Liver (tissue), 9 donors: ENCODE data around the gene MRC2. TPM values are rescaled to one million over a fixed set of nuclear protein-coding genes. Genes with fewer than 3 reads are reported as not detected.

ENCODE experiments used
- DNase-seq: peaks from one replicate; pipeline ENCODE4 v3.0.0-alpha.2; 2017; ENCODE audit warnings: low spot score
- H3K27ac ChIP-seq, 2 donors: one replicate each; pipeline ENCODE4 v1.7.0; 2013; ENCODE audit warnings: inconsistent platforms in 2 of 2, low read length in 2 of 2, control low read depth in 1 of 2, low read depth in 1 of 2, mild to moderate bottlenecking in 1 of 2
- H3K27me3 ChIP-seq, 4 donors: one replicate each; pipeline versions ENCODE4 v1.6.1 to v1.7.0; 2013; ENCODE audit warnings: low read length in 3 of 4, inconsistent platforms in 1 of 4, mild to moderate bottlenecking in 1 of 4, moderate library complexity in 1 of 4; ENCODE audit not compliant: control insufficient read depth in 4 of 4, insufficient read depth in 4 of 4
- H3K36me3 ChIP-seq, 4 donors: one replicate each; pipeline versions ENCODE4 v1.6.1 to v1.7.0; 2013; ENCODE audit warnings: low read length in 3 of 4, mild to moderate bottlenecking in 3 of 4, low read depth in 1 of 4, moderate library complexity in 1 of 4; ENCODE audit not compliant: control insufficient read depth in 4 of 4, insufficient read depth in 3 of 4
- H3K4me1 ChIP-seq, 4 donors: one replicate each; pipeline versions ENCODE4 v1.6.1 to v1.7.0; 2013; ENCODE audit warnings: low read length in 3 of 4, mild to moderate bottlenecking in 3 of 4, moderate library complexity in 1 of 4; ENCODE audit not compliant: control insufficient read depth in 4 of 4, insufficient read depth in 4 of 4
- H3K4me3 ChIP-seq, 3 donors: one replicate each; pipeline versions ENCODE4 v1.6.1 to v1.7.0; 2013; ENCODE audit warnings: low read length in 3 of 3, control low read depth in 1 of 3, low read depth in 1 of 3, mild to moderate bottlenecking in 1 of 3
- H3K9ac ChIP-seq, 2 donors: one replicate each; pipeline ENCODE4 v1.7.0; 2013; ENCODE audit warnings: low read length in 2 of 2, mild to moderate bottlenecking in 2 of 2, moderate library complexity in 2 of 2, control low read depth in 1 of 2, low read depth in 1 of 2
- H3K9me3 ChIP-seq, 4 donors: one replicate each; pipeline versions ENCODE4 v1.6.1 to v1.7.0; 2013; ENCODE audit warnings: low read length in 3 of 4; ENCODE audit not compliant: control insufficient read depth in 4 of 4
- CTCF ChIP-seq: fragments of 150-350 bp; IDR thresholded peaks from 2 replicates; pipeline ENCODE4 v1.5.1; 2017; ENCODE audit warnings: improper control_type of control experiment, low read depth, low read length; ENCODE audit not compliant: missing input control
- EGR1 ChIP-seq, 2 donors: IDR thresholded peaks; 2 replicates each; pipeline ENCODE4 v1.6.1; 2016 to 2018; ENCODE audit warnings: antibody characterized with exemption in 2 of 2, low read depth in 2 of 2
- FOXA1 ChIP-seq: IDR thresholded peaks from 2 replicates; pipeline ENCODE4 v1.6.1; 2016; ENCODE audit warnings: antibody characterized with exemption
- FOXA2 ChIP-seq: IDR thresholded peaks from 2 replicates; pipeline ENCODE4 v1.6.1; 2016; ENCODE audit warnings: antibody characterized with exemption
- GABPA ChIP-seq, 2 donors: IDR thresholded peaks in 1 of 2; conservative IDR thresholded peaks in 1 of 2; 2 replicates each; pipeline ENCODE4 v1.6.1; 2016; ENCODE audit warnings: antibody characterized with exemption in 2 of 2, mild to moderate bottlenecking in 1 of 2, moderate library complexity in 1 of 2
- HNF4A ChIP-seq, 2 donors: conservative IDR thresholded peaks; 2 replicates each; pipeline ENCODE4 v1.6.1; 2016; ENCODE audit warnings: antibody characterized with exemption in 2 of 2, mild to moderate bottlenecking in 2 of 2
- HNF4G ChIP-seq: IDR thresholded peaks from 2 replicates; pipeline ENCODE4 v1.6.1; 2016; ENCODE audit warnings: antibody characterized with exemption
- JUND ChIP-seq, 2 donors: IDR thresholded peaks; 2 replicates each; pipeline ENCODE4 v1.6.1; 2016; ENCODE audit warnings: antibody characterized with exemption in 2 of 2
- MAX ChIP-seq: IDR thresholded peaks from 2 replicates; pipeline ENCODE4 v1.6.1; 2016; ENCODE audit warnings: antibody characterized with exemption
- NR2F2 ChIP-seq: IDR thresholded peaks from 2 replicates; pipeline ENCODE4 v1.6.1; 2016; ENCODE audit warnings: antibody characterized with exemption
- RAD21 ChIP-seq, 2 donors: IDR thresholded peaks; 2 replicates each; pipeline ENCODE4 v1.6.1; 2016; ENCODE audit warnings: antibody characterized with exemption in 2 of 2, mild to moderate bottlenecking in 2 of 2
- REST ChIP-seq: IDR thresholded peaks from 2 replicates; pipeline ENCODE4 v1.6.1; 2016; ENCODE audit warnings: antibody characterized with exemption, mild to moderate bottlenecking
- RXRA ChIP-seq, 2 donors: IDR thresholded peaks; 2 replicates each; pipeline ENCODE4 v1.6.1; 2017 to 2018; ENCODE audit warnings: antibody characterized with exemption in 2 of 2, mild to moderate bottlenecking in 1 of 2
- SP1 ChIP-seq: IDR thresholded peaks from 2 replicates; pipeline ENCODE4 v1.6.1; 2018; ENCODE audit warnings: antibody characterized with exemption, mild to moderate bottlenecking
- TAF1 ChIP-seq: conservative IDR thresholded peaks from 2 replicates; pipeline ENCODE4 v1.6.1; 2016; ENCODE audit warnings: antibody characterized with exemption, mild to moderate bottlenecking
- YY1 ChIP-seq: IDR thresholded peaks from 2 replicates; pipeline ENCODE4 v1.6.1; 2016; ENCODE audit warnings: antibody characterized with exemption, mild to moderate bottlenecking
- WGBS: extraction: QIAGEN DNeasy Blood & Tissue Kit; methylation state at CpG from one replicate; pipeline ENCODE4 v1.1.7; 2013; 5-methylcytosine and 5-hydroxymethylcytosine counted together
- polyA plus RNA-seq, 2 donors: library from polyadenylated mRNA; stranded (reverse) in 1 of 2; unstranded in 1 of 2; fragments of 200-250 nt in 1 of 2; fragments of >200 nt in 1 of 2; fragmentation: Nextera tagmentation in 1 of 2; extraction: Ambion mirVana in 1 of 2; gene quantifications; one replicate each; pipeline versions ENCODE4 v1.2.1 to v1.2.3, GENCODE V29; 2013 to 2015
- total RNA-seq, 2 donors: library from RNA; depleted of rRNA; stranded (reverse); fragments of >200 nt; gene quantifications; one replicate each; pipeline ENCODE4 v1.2.3, GENCODE V29; 2014
- TF ChIP-seq, protein P1 (sequence below): IDR thresholded peaks from 2 replicates; pipeline ENCODE4 v1.6.1; 2016; ENCODE audit warnings: antibody characterized with exemption
- TF ChIP-seq, protein P2 (sequence below): IDR thresholded peaks from 2 replicates; pipeline ENCODE4 v1.6.1; 2016; ENCODE audit warnings: antibody characterized with exemption
- donor health status: healthy.
- donor health status: healthy.
- donor health status: healthy.
- donor health status: healthy.
- donor health status: healthy.

MRC2 gene
- total and polyA plus RNA-seq, 4 donors, result 0.49 to 81.1 (median 2.8) TPM

GRCh38 chr17:62689441-62690167 is 62.1 kb downstream of the MRC2 start:
- Histone ChIP-seq H3K27me3 (no peaks in the 10 kb centered on the region), H3K9ac (no peak overlapping the region), H3K4me1 (no peaks in the 10 kb centered on the region), H3K27ac (no peak overlapping the region), H3K36me3 (no peaks in the 10 kb centered on the region), H3K4me3 (no peak overlapping the region), H3K9me3 (no peaks in the 10 kb centered on the region)
- 91% methylated on average over 37 of the region's 37 CpGs for WGBS
- no peak for TF ChIP-seq HNF4G
- TF ChIP-seq, protein P1, sequence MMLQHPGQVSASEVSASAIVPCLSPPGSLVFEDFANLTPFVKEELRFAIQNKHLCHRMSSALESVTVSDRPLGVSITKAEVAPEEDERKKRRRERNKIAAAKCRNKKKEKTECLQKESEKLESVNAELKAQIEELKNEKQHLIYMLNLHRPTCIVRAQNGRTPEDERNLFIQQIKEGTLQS, result no peak
- TF ChIP-seq EGR1 (IDR thresholded peaks at IDR 0.05; ENCODE audit: low read depth in 2 of 2), result no peak
- no peak for TF ChIP-seq REST
- TF ChIP-seq JUND (IDR thresholded peaks at IDR 0.05), result no peak
- TF ChIP-seq FOXA2, result no peak
- TF ChIP-seq GABPA (IDR thresholded peaks at IDR 0.05 in 1 of 2, conservative IDR thresholded peaks at IDR 0.05 in 1 of 2), result no peak
- TF ChIP-seq FOXA1, result no peak
- TF ChIP-seq, protein P2, sequence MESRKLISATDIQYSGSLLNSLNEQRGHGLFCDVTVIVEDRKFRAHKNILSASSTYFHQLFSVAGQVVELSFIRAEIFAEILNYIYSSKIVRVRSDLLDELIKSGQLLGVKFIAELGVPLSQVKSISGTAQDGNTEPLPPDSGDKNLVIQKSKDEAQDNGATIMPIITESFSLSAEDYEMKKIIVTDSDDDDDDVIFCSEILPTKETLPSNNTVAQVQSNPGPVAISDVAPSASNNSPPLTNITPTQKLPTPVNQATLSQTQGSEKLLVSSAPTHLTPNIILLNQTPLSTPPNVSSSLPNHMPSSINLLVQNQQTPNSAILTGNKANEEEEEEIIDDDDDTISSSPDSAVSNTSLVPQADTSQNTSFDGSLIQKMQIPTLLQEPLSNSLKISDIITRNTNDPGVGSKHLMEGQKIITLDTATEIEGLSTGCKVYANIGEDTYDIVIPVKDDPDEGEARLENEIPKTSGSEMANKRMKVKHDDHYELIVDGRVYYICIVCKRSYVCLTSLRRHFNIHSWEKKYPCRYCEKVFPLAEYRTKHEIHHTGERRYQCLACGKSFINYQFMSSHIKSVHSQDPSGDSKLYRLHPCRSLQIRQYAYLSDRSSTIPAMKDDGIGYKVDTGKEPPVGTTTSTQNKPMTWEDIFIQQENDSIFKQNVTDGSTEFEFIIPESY, result no peak
- no peak for TF ChIP-seq NR2F2
- TF ChIP-seq CTCF, result no peak
- TF ChIP-seq RXRA (IDR thresholded peaks at IDR 0.05), result no peak
- TF ChIP-seq TAF1, result no peak
- TF ChIP-seq MAX, result no peak
- TF ChIP-seq RAD21 (IDR thresholded peaks at IDR 0.05), result no peak
- no peak for TF ChIP-seq HNF4A (conservative IDR thresholded peaks at IDR 0.05)
- TF ChIP-seq SP1, result no peak
- no peak for TF ChIP-seq YY1
- no peak for DNase-seq
